Thoracic aorta (tissue), 2 donors: ENCODE data around the gene CLCN4. TPM values are rescaled to one million over a fixed set of nuclear protein-coding genes. Genes with fewer than 3 reads are reported as not detected.

Experiments
- ATAC-seq: fragments of 150-250 bp; one replicate; pipeline ENCODE4 v1.8.0; 2017; ENCODE audit warnings: low read depth; ENCODE audit not compliant: insufficient number of reproducible peaks, low FRiP score
- DNase-seq: peaks from one replicate; pipeline ENCODE4 v3.0.0-alpha.2; 2020; ENCODE audit warnings: low spot score
- H3K27ac ChIP-seq, 2 donors: fragments of 200-600 bp; sonication (generic); 1 replicate in 1 of 2; 2 replicates in 1 of 2; pipeline ENCODE4 v1.5.1; 2016; ENCODE audit warnings: mild to moderate bottlenecking in 2 of 2, moderate library complexity in 2 of 2
- H3K27me3 ChIP-seq: fragments of 200-600 bp; sonication (generic); replicated peaks from 2 replicates; pipeline ENCODE4 v1.6.0; 2016; ENCODE audit warnings: mild to moderate bottlenecking; ENCODE audit not compliant: insufficient read depth
- H3K36me3 ChIP-seq: fragments of 200-600 bp; sonication (generic); one replicate; pipeline ENCODE4 v1.5.1; 2016
- H3K4me1 ChIP-seq, 2 donors: fragments of 200-600 bp; sonication (generic); 1 replicate in 1 of 2; 2 replicates in 1 of 2; pipeline versions ENCODE4 v1.5.1 to v1.6.0; 2016; ENCODE audit warnings: low read depth in 2 of 2, mild to moderate bottlenecking in 1 of 2; ENCODE audit not compliant: control insufficient read depth in 1 of 2
- H3K4me3 ChIP-seq: fragments of 200-600 bp; sonication (generic); 2 replicates; pipeline ENCODE4 v1.5.1; 2016; ENCODE audit warnings: mild to moderate bottlenecking
- H3K9me3 ChIP-seq: fragments of 200-600 bp; sonication (generic); 2 replicates; pipeline ENCODE4 v1.5.1; 2016
- total RNA-seq, 2 donors: library from RNA; depleted of rRNA; stranded (reverse); fragments of >200 nt; gene quantifications; one replicate each; pipeline versions ENCODE4 v1.1.0 to v1.2.3, GENCODE V29; 2016
- TF ChIP-seq, protein P1 (sequence below): fragments of 200-600 bp; sonication (generic); IDR thresholded peaks from one replicate; pipeline ENCODE4 v1.5.1; 2019; ENCODE audit warnings: antibody characterized with exemption

Gene CLCN4
- total RNA-seq, 2 donors from 2014 or later: 3.5 to 5.6 TPM

DNA sequence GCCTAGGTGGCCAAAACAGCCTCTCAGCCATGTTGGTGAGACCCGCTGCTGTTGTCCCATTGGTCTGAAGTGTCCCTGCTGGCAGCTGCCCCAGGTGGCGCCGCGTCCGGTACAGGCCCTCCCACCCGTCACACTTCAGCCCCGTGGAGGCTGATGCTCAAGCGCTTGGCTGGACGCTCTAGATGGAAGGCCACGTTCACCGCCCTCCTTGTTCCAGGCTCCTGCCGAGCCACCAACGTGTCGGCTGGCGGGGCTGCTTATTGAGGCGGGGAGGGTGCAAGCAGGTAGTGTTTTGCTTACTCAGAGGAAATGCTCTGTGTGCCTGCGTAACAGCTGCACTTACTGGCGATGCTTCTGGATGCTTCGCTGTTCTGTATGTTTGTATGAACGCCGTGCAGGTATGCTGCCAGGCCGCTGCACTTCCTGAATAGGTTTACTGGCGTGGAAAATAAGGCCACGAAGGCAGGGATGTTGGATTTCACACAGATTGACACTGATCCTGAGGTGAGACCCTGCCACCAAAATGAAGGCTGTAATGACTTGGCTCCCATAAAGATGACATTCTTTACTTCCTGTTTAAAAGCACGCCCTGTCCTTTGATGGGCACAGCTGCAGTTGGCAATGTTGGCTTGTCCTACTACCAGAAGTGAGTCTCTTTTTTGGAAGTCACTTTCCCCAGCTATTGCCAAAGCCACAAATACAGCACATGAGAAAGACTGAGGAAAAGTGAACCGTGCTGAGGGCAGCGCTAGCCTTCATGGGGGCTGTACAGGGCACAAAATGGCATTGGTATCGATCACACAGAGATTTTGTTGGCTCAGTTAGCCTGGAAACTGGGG lies 21.0 kb upstream of the CLCN4 start:
- TF ChIP-seq, protein P1, sequence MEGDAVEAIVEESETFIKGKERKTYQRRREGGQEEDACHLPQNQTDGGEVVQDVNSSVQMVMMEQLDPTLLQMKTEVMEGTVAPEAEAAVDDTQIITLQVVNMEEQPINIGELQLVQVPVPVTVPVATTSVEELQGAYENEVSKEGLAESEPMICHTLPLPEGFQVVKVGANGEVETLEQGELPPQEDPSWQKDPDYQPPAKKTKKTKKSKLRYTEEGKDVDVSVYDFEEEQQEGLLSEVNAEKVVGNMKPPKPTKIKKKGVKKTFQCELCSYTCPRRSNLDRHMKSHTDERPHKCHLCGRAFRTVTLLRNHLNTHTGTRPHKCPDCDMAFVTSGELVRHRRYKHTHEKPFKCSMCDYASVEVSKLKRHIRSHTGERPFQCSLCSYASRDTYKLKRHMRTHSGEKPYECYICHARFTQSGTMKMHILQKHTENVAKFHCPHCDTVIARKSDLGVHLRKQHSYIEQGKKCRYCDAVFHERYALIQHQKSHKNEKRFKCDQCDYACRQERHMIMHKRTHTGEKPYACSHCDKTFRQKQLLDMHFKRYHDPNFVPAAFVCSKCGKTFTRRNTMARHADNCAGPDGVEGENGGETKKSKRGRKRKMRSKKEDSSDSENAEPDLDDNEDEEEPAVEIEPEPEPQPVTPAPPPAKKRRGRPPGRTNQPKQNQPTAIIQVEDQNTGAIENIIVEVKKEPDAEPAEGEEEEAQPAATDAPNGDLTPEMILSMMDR: no peak
- no peaks in the 10 kb centered on the region for H3K4me1 ChIP-seq
- DNase-seq (no peak), ATAC-seq (no peak)
- H3K9me3 ChIP-seq: no peaks in the 10 kb centered on the region
- no peaks in the 10 kb centered on the region for H3K27me3 ChIP-seq
- no peak overlapping the region for H3K4me3 ChIP-seq
- H3K27ac ChIP-seq: no peak overlapping the region
- H3K36me3 ChIP-seq: peaks cover 8% of the 10 kb centered on the region

DNA sequence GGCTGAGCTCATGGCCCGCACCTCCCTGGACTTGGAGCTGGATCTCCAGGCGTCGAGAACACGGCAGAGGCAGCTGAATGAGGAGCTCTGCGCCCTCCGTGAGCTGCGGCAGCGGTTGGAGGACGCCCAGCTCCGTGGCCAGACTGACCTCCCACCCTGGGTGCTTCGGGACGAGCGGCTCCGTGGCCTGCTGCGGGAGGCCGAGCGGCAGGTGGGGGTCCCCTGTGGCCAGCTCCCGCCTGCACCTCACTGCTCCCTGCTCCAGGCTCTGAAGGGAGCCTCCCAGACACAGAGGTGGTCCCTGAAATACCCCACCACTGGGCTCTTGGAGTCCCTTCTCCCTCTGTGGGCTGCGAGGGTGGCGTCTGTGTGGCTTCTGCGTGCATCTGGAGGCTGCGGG lies 18.0 kb upstream of the CLCN4 start:
- H3K36me3 ChIP-seq: peaks cover 6% of the 10 kb centered on the region
- H3K27me3 ChIP-seq: no peaks in the 10 kb centered on the region
- no peak overlapping the region for H3K27ac ChIP-seq
- ATAC-seq (no peak), DNase-seq (no peak)
- TF ChIP-seq, protein P1: no peak
- H3K4me1 ChIP-seq: no peaks in the 10 kb centered on the region
- no peaks in the 10 kb centered on the region for H3K9me3 ChIP-seq
- no peak overlapping the region for H3K4me3 ChIP-seq

DNA sequence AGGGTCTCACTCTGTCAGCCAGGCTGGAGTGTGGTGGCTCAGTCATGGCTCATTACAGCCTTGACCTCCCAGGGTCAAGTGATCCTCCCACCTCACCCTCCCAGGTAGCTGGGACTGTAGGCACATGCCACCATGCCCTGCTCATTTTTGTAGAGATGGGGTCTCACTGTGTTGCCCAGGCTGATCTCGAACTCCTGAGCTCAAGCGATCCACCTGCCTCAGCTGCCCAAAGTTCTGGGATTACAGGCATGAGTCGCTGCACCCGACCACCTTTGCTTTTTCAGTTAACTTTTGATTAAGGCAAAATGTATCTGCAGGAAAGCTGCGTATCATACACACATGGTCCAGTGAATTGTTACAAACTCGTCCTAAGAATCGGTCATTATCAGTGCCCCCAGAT lies 16.5 kb upstream of the CLCN4 start:
- TF ChIP-seq, protein P1: no peak
- Histone ChIP-seq H3K27ac (no peak overlapping the region), H3K36me3 (peaks cover 4% of the 10 kb centered on the region), H3K27me3 (no peaks in the 10 kb centered on the region), H3K4me3 (no peak overlapping the region), H3K4me1 (no peaks in the 10 kb centered on the region), H3K9me3 (no peaks in the 10 kb centered on the region)
- DNase-seq (no peak), ATAC-seq (no peak)

DNA sequence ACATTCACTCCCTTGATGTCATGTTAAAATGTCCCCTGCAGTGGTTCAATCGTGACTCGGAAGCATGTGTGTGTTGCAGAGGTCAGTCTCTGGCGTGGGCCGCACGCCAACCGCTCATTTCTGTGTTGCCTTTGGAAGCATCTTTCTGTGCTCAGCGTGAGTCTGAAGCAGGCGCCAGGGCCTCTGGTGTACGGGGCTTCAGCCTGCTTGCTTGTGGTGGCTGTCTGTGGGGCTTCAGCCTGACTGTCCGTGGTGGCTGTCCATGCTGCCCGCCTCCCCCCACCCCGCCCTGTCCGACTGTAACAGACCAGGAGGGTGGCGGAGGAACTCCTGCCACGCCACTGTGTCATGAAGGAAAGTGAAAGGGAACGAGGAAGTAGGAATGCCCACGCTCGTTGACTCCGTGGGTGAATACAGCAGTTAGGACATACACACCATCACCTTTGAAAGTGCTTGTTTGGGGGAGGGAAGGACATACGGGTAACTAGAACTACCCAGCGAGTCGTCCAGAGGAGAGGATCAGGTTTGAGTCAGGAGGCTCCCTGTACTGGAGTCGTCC lies 14.7 kb upstream of the CLCN4 start:
- TF ChIP-seq, protein P1: no peak
- Histone ChIP-seq H3K27ac (no peak overlapping the region), H3K4me1 (no peaks in the 10 kb centered on the region), H3K27me3 (no peaks in the 10 kb centered on the region), H3K36me3 (peaks cover 4% of the 10 kb centered on the region), H3K4me3 (no peak overlapping the region), H3K9me3 (no peaks in the 10 kb centered on the region)
- DNase-seq (no peak), ATAC-seq (no peak)

DNA sequence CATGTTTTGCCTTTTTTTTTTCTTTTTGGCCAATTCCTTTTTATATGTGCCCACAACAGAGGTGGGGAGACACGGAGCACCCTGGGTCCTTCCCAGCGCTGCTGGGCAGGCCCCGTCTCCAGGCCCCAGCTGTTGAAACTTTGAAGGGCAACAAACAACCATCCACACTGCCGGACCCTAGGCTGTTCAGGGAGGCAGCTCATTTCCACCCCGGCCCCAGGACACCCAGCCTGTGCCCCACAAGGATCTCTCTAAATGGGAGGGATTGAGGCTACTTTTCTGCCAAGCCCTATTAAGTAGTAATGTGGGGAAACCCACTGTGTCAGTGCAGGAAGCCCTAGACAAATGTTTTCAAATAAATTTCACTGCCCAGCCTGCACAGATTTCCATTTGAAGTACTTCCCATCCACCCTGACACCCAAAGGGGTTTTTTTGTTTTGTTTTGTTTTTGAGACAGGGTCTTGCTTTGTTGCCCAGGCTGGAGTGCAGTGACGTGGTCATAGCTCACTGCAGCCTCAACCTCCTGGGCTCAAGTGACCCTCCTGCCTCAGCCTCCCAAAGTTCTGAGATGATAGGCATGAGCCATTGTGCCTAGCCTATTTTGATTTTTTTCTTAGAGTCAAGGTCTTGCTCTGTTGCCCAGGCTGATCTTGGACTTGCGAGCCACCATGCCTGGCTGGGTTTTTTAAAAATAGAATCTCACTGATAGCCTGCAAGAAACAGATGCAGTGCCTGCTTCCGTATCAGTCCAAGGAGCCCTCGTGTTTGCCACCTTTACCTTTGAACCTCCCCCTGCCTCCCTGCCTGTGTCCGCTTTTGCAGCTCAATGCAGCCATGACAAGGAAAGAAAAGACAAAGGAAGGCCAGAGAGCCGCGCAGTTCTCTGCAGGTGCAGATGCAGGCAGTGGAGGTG lies 13.4 kb upstream of the CLCN4 start:
- TF ChIP-seq, protein P1: no peak
- no peaks in the 10 kb centered on the region for H3K4me1 ChIP-seq
- H3K9me3 ChIP-seq: no peaks in the 10 kb centered on the region
- no peak overlapping the region for H3K4me3 ChIP-seq
- DNase-seq (no peak), ATAC-seq (no peak)
- H3K27me3 ChIP-seq: no peaks in the 10 kb centered on the region
- no peak overlapping the region for H3K27ac ChIP-seq
- H3K36me3 ChIP-seq: peaks cover 4% of the 10 kb centered on the region
